Esophagus squamous epithelium (tissue), 4 donors: ENCODE measurements around the gene PRPH.

ENCODE experiments used
- POLR2A ChIP-seq, 4 donors: fragments of 450-650 bp; IDR thresholded peaks; one replicate each; pipeline ENCODE4 v1.6.1; 2017; ENCODE audit warnings: antibody characterized with exemption in 4 of 4, mild to moderate bottlenecking in 4 of 4, moderate library complexity in 3 of 4
- TF ChIP-seq, protein P1 (sequence below), 6 experiments: fragments of 450-650 bp in 4 of 6; fragments of 200-600 bp in 2 of 6; sonication (generic) in 2 of 6; IDR thresholded peaks; one replicate each; pipeline ENCODE4 v1.5.1; 2016 to 2019; ENCODE audit warnings: antibody characterized with exemption in 6 of 6, mild to moderate bottlenecking in 4 of 6, moderate library complexity in 4 of 6

- TF ChIP-seq, protein P1, sequence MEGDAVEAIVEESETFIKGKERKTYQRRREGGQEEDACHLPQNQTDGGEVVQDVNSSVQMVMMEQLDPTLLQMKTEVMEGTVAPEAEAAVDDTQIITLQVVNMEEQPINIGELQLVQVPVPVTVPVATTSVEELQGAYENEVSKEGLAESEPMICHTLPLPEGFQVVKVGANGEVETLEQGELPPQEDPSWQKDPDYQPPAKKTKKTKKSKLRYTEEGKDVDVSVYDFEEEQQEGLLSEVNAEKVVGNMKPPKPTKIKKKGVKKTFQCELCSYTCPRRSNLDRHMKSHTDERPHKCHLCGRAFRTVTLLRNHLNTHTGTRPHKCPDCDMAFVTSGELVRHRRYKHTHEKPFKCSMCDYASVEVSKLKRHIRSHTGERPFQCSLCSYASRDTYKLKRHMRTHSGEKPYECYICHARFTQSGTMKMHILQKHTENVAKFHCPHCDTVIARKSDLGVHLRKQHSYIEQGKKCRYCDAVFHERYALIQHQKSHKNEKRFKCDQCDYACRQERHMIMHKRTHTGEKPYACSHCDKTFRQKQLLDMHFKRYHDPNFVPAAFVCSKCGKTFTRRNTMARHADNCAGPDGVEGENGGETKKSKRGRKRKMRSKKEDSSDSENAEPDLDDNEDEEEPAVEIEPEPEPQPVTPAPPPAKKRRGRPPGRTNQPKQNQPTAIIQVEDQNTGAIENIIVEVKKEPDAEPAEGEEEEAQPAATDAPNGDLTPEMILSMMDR (IDR thresholded peaks at IDR 0.05), result no peak
- TF ChIP-seq POLR2A (IDR thresholded peaks at IDR 0.05), result no peak
These were observed 15.2 kb upstream of the PRPH start for GRCh38 chr12:49279706-49280159.
